Right lobe of liver (tissue), 6 donors: Measurements from ENCODE around the gene GYG1. TPM values are rescaled to one million over a fixed set of nuclear protein-coding genes. Genes with fewer than 3 reads are reported as not detected.

Experiments
- ATAC-seq, 4 donors: fragments of 200-7000 bp; cut with Tn5 transposase; one replicate each; pipeline ENCODE4 v1.9.1; 2020; ENCODE audit warnings: mild to moderate bottlenecking in 4 of 4, moderate library complexity in 4 of 4
- DNase-seq, 3 donors: peaks; one replicate each; pipeline ENCODE4 v3.0.0-alpha.2; 2020
- H3K27ac ChIP-seq, 3 donors: fragments of 200-600 bp; one replicate each; pipeline ENCODE4 v1.8.0; 2022
- H3K27me3 ChIP-seq, 2 donors: fragments of 200-600 bp; one replicate each; pipeline ENCODE4 v1.8.0; 2022
- H3K36me3 ChIP-seq, 4 donors: fragments of 200-600 bp; sonication (generic) in 1 of 4; one replicate each; pipeline versions ENCODE4 v1.5.1 to v1.8.0; 2017 to 2022; ENCODE audit warnings: control low read depth in 1 of 4
- H3K4me1 ChIP-seq, 4 donors: fragments of 200-600 bp; sonication (generic) in 1 of 4; one replicate each; pipeline versions ENCODE4 v1.5.1 to v1.8.0; 2017 to 2022; ENCODE audit warnings: control low read depth in 1 of 4
- H3K4me3 ChIP-seq, 3 donors: fragments of 200-600 bp; one replicate each; pipeline ENCODE4 v1.8.0; 2022
- H3K9me3 ChIP-seq, 4 donors: fragments of 200-600 bp; sonication (generic) in 1 of 4; one replicate each; pipeline versions ENCODE4 v1.5.1 to v1.8.0; 2017 to 2022; ENCODE audit warnings: control low read depth in 1 of 4
- CTCF ChIP-seq, 4 donors: fragments of 200-600 bp in 3 of 4; fragments of 450-650 bp in 1 of 4; IDR thresholded peaks; one replicate each; pipeline versions ENCODE4 v1.5.1 to v1.8.0; 2016 to 2022; ENCODE audit warnings: antibody characterized with exemption in 4 of 4, mild to moderate bottlenecking in 2 of 4
- POLR2A ChIP-seq: fragments of 450-650 bp; IDR thresholded peaks from one replicate; pipeline ENCODE4 v1.6.1; 2017; ENCODE audit warnings: antibody characterized with exemption, mild to moderate bottlenecking
- WGBS: methylation state at CpG from one replicate; pipeline ENCODE4 v1.1.6; 2018; ENCODE audit warnings: low coverage, low lambda C conversion rate; ENCODE audit not compliant: insufficient coverage; ENCODE audit errors: missing lambda C conversion rate; 5-methylcytosine and 5-hydroxymethylcytosine counted together
- intact Hi-C, 2 donors: fragments of 100-400 bp; cut with DNase I; formaldehyde crosslinking; loops; one replicate each; pipeline versions ENCODE4 v1.11.2 to v1.14.1; 2022
- total RNA-seq, 6 experiments: library from RNA; depleted of rRNA in 2 of 6; stranded (reverse); fragments of >200 nt in 2 of 6; fragmentation: NEBNext Ultra II Directional in 3 of 6; extraction: Animal tissue kit (Norgen Biotek cat#: 25700) in 3 of 6; gene quantifications; one replicate each; pipeline versions ENCODE4 v1.1.0 to v1.2.4, GENCODE V29; 2016 to 2023
- donor health status: DM: no; HTN: yes; CAD: no.
- donor health status: DM: no; HTN: no; CAD: no.
- donor health status: DM: no; HTN: no; CAD: no.
- donor health status: DM: no; HTN: yes; CAD: no.
- donor health status: DM: no; HTN: yes; CAD: no.

The GYG1 gene
- total RNA-seq, 6 experiments from 2014 or later: 6.6 to 16.3 (median 10.3) TPM

- intact Hi-C loops: no loop called here
- Histone ChIP-seq H3K4me1 (peaks cover 0 to 7% (median 2%) of the 10 kb centered on the region in 4 donors), H3K9me3 (no peaks in the 10 kb centered on the region), H3K4me3 (no peak overlapping the region), H3K27me3 (no peaks in the 10 kb centered on the region), H3K36me3 (no peaks in the 10 kb centered on the region), H3K27ac (no peak overlapping the region)
- WGBS: 53% methylated on average over 1 of the region's 1 CpG
- no peak for ATAC-seq
- DNase-seq: no peak
- no peak for TF ChIP-seq CTCF (IDR thresholded peaks at IDR 0.05)
- TF ChIP-seq POLR2A: no peak
Measured at GRCh38 chr3:148971401-148972163, 19.8 kb upstream of the GYG1 start.

GRCh38 chr3:148974726-148975125 lies 16.6 kb upstream of the GYG1 start:
- ATAC-seq (peak; percentile 65 to 80 (median 70)), DNase-seq (no peak)
- 55% methylated on average over 2 of the region's 2 CpGs for WGBS
- Histone ChIP-seq H3K27me3 (no peaks in the 10 kb centered on the region), H3K4me3 (peak overlapping the region; percentile 0 to 15 (median 2)), H3K36me3 (no peaks in the 10 kb centered on the region), H3K4me1 (peaks cover 0 to 7% (median 2%) of the 10 kb centered on the region in 4 donors), H3K9me3 (no peaks in the 10 kb centered on the region), H3K27ac (peak overlapping the region; percentile 36 to 75 (median 62))
- TF ChIP-seq POLR2A: no peak
- TF ChIP-seq CTCF (IDR thresholded peaks at IDR 0.05): no peak
- intact Hi-C loops: no loop called here

GRCh38 chr3:148975248-148975647 lies 16.1 kb upstream of the GYG1 start:
- H3K9me3 ChIP-seq: no peaks in the 10 kb centered on the region
- TF ChIP-seq CTCF (IDR thresholded peaks at IDR 0.05) (peak in 2 of 4 donors; percentile 23 to 33), POLR2A (no peak)
- H3K27ac ChIP-seq: peak overlapping the region; percentile 36 to 75 (median 62)
- peak overlapping the region; percentile 0 to 15 (median 2) for H3K4me3 ChIP-seq
- DNase-seq (peak; percentile 45 to 83 (median 79)), ATAC-seq (peak; percentile 95 to 98 (median 96))
- H3K4me1 ChIP-seq: peaks cover 0 to 7% (median 2%) of the 10 kb centered on the region in 4 donors
- no peaks in the 10 kb centered on the region for H3K27me3 ChIP-seq
- H3K36me3 ChIP-seq: no peaks in the 10 kb centered on the region
- intact Hi-C loops: no loop called here
- WGBS: 28% methylated on average over 6 of the region's 6 CpGs

GRCh38 chr3:148975696-148976095 lies 15.6 kb upstream of the GYG1 start:
- Histone ChIP-seq H3K27me3 (no peaks in the 10 kb centered on the region), H3K4me3 (no peak overlapping the region), H3K9me3 (no peaks in the 10 kb centered on the region), H3K36me3 (no peaks in the 10 kb centered on the region), H3K4me1 (peaks cover 0 to 7% (median 2%) of the 10 kb centered on the region in 4 donors), H3K27ac (peak overlapping the region; percentile 36 to 75 (median 62))
- peak in 2 of 4 donors; percentile 17 to 31 for ATAC-seq
- intact Hi-C loops: no loop called here
- TF ChIP-seq POLR2A (no peak), CTCF (IDR thresholded peaks at IDR 0.05) (no peak)
- no peak for DNase-seq
- 79% methylated on average over 4 of the region's 6 CpGs for WGBS
